GM23338 (cell line): ENCODE data around the gene SLC38A10. TPM values are rescaled to one million over a fixed set of nuclear protein-coding genes. Genes with fewer than 3 reads are reported as not detected.

Experiments
- ATAC-seq: fragments of 200-7000 bp; cut with Tn5 transposase; 3 replicates; pipeline ENCODE4 v1.9.1; 2020
- DNase-seq: peaks from one replicate; pipeline ENCODE4 v3.0.0-alpha.2; 2015; ENCODE audit warnings: low spot score
- H2AFZ ChIP-seq: fragments of 200-600 bp; sonication (generic); 2 replicates; pipeline ENCODE4 v1.8.0; 2016; ENCODE audit warnings: antibody characterized with exemption, mild to moderate bottlenecking, moderate library complexity
- H3F3A ChIP-seq: fragments of 200-600 bp; sonication (generic); replicated peaks from 2 replicates; pipeline ENCODE4 v1.8.0; 2017; ENCODE audit warnings: antibody characterized with exemption, mixed run types, low read depth
- H3K27ac ChIP-seq: fragments of 200-600 bp; sonication (generic); 2 replicates; pipeline ENCODE4 v1.6.1; 2016; ENCODE audit warnings: low read depth
- H3K27me3 ChIP-seq: fragments of 200-600 bp; sonication (generic); 2 replicates; pipeline ENCODE4 v1.8.0; 2016; ENCODE audit warnings: mild to moderate bottlenecking, mixed run types, moderate library complexity; ENCODE audit not compliant: insufficient read depth
- H3K36me3 ChIP-seq: fragments of 200-600 bp; sonication (generic); 2 replicates; pipeline ENCODE4 v1.8.0; 2016; ENCODE audit warnings: mild to moderate bottlenecking; ENCODE audit not compliant: insufficient read depth
- H3K4me1 ChIP-seq: fragments of 200-600 bp; sonication (generic); 2 replicates; pipeline ENCODE4 v1.8.0; 2016; ENCODE audit warnings: mild to moderate bottlenecking, moderate library complexity; ENCODE audit not compliant: insufficient read depth
- H3K4me2 ChIP-seq: fragments of 200-600 bp; sonication (generic); 2 replicates; pipeline ENCODE4 v1.7.1; 2017; ENCODE audit warnings: mixed run types
- H3K4me3 ChIP-seq: fragments of 200-600 bp; sonication (generic); 2 replicates; pipeline ENCODE4 v1.6.1; 2016; ENCODE audit warnings: mixed run types
- H3K79me2 ChIP-seq: fragments of 200-600 bp; sonication (generic); replicated peaks from 2 replicates; pipeline ENCODE4 v1.8.0; 2017; ENCODE audit warnings: mild to moderate bottlenecking; ENCODE audit not compliant: insufficient read depth
- H3K9me2 ChIP-seq: fragments of 200-600 bp; sonication (generic); 2 replicates; pipeline ENCODE4 v1.8.0; 2017; ENCODE audit not compliant: insufficient read depth
- H4K20me1 ChIP-seq: fragments of 200-600 bp; sonication (generic); replicated peaks from 2 replicates; pipeline ENCODE4 v1.8.0; 2017; ENCODE audit warnings: mild to moderate bottlenecking; ENCODE audit not compliant: insufficient read depth
- H3K27ac Mint-ChIP-seq: 2 replicates; pipeline ENCODE4 v1.8.0; 2020; ENCODE audit warnings: inconsistent platforms, mild to moderate bottlenecking, moderate library complexity, mixed read lengths
- H3K27me3 Mint-ChIP-seq: 3 replicates; pipeline ENCODE4 v1.8.0; 2022; ENCODE audit warnings: low read depth, mild to moderate bottlenecking, moderate library complexity, mixed read lengths, inconsistent platforms; ENCODE audit not compliant: insufficient read depth, poor library complexity
- H3K36me3 Mint-ChIP-seq: 3 replicates; pipeline ENCODE4 v1.8.0; 2021; ENCODE audit warnings: low read depth, mild to moderate bottlenecking, inconsistent platforms, moderate library complexity, mixed read lengths
- H3K4me1 Mint-ChIP-seq: 3 replicates; pipeline ENCODE4 v1.8.0; 2020; ENCODE audit warnings: mild to moderate bottlenecking, inconsistent platforms, mixed read lengths
- H3K4me3 Mint-ChIP-seq: 3 replicates; pipeline ENCODE4 v1.8.0; 2021; ENCODE audit warnings: moderate library complexity, mild to moderate bottlenecking, inconsistent platforms, mixed read lengths
- H3K9me3 Mint-ChIP-seq: 3 replicates; pipeline ENCODE4 v1.8.0; 2020; ENCODE audit warnings: moderate library complexity, mild to moderate bottlenecking, inconsistent platforms, mixed read lengths
- CTCF ChIP-seq, 2 experiments: fragments of 200-600 bp in 1 of 2; sonication (generic) in 1 of 2; conservative IDR thresholded peaks; 2 replicates each; pipeline versions ENCODE4 v1.5.1 to v1.6.1; 2016 to 2017; ENCODE audit warnings: antibody characterized with exemption in 2 of 2, low read depth in 2 of 2, mild to moderate bottlenecking in 2 of 2, moderate library complexity in 1 of 2
- NANOG ChIP-seq: IDR thresholded peaks from 2 replicates; pipeline ENCODE4 v1.6.1; 2016; ENCODE audit warnings: antibody characterized with exemption, borderline replicate concordance
- polyA plus RNA-seq: library from polyadenylated mRNA; unstranded; fragments of >200 nt; fragmentation: Nextera tagmentation; extraction: Ambion mirVana; gene quantifications from 2 replicates; pipeline ENCODE4 v1.2.1, GENCODE V29; 2016
- total RNA-seq: library from RNA; depleted of rRNA; stranded (reverse); fragments of >200 nt; shearing (Covaris generic); gene quantifications from 2 replicates; pipeline ENCODE4 v1.2.3, GENCODE V29; 2014
- TF ChIP-seq, protein P1 (sequence below): fragments of 250-450 bp; sonication (Bioruptor Pico); IDR thresholded peaks from 2 replicates; pipeline ENCODE4 v1.5.0; 2020; ENCODE audit warnings: mild to moderate bottlenecking, moderate library complexity
- TF ChIP-seq, protein P2 (sequence below): IDR thresholded peaks from one replicate; pipeline ENCODE4 v1.6.1; 2018; ENCODE audit warnings: antibody characterized with exemption; ENCODE audit not compliant: unreplicated experiment

The SLC38A10 gene
- total and polyA plus RNA-seq, 2 experiments from 2014 or later = 17.1 to 55.8 TPM

DNA sequence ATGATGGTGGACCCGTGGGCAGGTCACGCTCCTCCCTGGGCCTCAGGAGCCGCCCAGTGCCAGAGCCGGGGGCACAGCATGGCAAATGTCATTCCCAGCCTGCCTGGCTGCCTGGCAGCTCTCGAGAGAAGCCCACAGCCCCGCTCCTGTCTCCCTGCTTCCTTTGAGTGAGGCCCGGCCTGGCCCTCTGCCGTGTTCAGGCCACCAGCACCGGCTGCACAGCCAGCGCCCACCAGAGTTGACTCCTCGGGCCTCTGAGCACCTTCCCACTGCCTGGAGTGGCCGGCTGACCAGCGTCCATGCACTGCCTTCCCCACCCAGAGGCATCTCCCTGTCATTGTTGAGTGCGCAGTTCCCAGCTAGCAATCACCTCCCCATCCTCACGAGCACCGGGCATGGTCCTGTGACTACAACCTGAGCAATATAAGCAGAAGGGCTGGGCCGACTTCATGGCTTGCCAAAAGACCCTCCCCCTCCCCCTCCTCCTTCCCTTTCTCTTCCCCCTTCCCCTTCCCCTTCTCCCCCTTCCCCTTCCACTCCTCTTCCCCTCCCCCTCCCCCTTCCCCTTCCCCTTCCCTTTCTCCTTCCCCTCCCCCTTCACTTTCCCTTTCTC lies 11.9 kb upstream of the SLC38A10 start (continued):
- TF ChIP-seq NANOG (no peak), CTCF (conservative IDR thresholded peaks at IDR 0.05; ENCODE audit: low read depth in 2 of 2) (no peak)

DNA sequence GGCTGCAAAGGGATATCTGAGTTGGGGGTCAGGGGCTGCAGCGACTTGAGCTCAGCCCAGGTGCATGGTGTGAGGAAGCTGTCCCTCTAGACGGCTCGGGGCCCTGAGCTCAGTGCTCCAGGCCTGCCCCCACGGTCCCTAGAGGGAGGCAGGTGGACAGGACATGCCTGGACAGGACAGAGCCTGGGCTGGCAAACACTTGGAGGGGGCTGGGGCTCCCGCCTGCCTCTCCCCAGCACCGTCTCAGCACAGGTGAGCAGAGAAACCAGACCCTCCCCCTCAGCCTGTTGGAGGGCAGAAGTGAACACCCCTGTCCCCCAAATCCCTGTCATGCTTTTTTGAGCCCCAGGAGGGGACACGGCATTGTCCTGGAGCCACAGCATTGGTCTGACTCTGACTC lies 11.4 kb upstream of the SLC38A10 start:
- no peak overlapping the region for H3K4me3 Mint-ChIP-seq

More for the DNA sequence above, 11.4 kb upstream of the SLC38A10 start:
- Histone ChIP-seq H3F3A (no peaks in the 10 kb centered on the region), H2AFZ (no peak overlapping the region), H3K9me2 (no peaks in the 10 kb centered on the region), H3K27me3 (no peaks in the 10 kb centered on the region), H3K27ac (no peak overlapping the region), H3K79me2 (no peaks in the 10 kb centered on the region), H3K4me2 (no peak overlapping the region), H4K20me1 (no peaks in the 10 kb centered on the region), H3K4me1 (peaks cover 13% of the 10 kb centered on the region; the same call in 1 of the 2 replicates), H3K4me3 (no peak overlapping the region), H3K36me3 (no peaks in the 10 kb centered on the region)
- TF ChIP-seq, protein P1, sequence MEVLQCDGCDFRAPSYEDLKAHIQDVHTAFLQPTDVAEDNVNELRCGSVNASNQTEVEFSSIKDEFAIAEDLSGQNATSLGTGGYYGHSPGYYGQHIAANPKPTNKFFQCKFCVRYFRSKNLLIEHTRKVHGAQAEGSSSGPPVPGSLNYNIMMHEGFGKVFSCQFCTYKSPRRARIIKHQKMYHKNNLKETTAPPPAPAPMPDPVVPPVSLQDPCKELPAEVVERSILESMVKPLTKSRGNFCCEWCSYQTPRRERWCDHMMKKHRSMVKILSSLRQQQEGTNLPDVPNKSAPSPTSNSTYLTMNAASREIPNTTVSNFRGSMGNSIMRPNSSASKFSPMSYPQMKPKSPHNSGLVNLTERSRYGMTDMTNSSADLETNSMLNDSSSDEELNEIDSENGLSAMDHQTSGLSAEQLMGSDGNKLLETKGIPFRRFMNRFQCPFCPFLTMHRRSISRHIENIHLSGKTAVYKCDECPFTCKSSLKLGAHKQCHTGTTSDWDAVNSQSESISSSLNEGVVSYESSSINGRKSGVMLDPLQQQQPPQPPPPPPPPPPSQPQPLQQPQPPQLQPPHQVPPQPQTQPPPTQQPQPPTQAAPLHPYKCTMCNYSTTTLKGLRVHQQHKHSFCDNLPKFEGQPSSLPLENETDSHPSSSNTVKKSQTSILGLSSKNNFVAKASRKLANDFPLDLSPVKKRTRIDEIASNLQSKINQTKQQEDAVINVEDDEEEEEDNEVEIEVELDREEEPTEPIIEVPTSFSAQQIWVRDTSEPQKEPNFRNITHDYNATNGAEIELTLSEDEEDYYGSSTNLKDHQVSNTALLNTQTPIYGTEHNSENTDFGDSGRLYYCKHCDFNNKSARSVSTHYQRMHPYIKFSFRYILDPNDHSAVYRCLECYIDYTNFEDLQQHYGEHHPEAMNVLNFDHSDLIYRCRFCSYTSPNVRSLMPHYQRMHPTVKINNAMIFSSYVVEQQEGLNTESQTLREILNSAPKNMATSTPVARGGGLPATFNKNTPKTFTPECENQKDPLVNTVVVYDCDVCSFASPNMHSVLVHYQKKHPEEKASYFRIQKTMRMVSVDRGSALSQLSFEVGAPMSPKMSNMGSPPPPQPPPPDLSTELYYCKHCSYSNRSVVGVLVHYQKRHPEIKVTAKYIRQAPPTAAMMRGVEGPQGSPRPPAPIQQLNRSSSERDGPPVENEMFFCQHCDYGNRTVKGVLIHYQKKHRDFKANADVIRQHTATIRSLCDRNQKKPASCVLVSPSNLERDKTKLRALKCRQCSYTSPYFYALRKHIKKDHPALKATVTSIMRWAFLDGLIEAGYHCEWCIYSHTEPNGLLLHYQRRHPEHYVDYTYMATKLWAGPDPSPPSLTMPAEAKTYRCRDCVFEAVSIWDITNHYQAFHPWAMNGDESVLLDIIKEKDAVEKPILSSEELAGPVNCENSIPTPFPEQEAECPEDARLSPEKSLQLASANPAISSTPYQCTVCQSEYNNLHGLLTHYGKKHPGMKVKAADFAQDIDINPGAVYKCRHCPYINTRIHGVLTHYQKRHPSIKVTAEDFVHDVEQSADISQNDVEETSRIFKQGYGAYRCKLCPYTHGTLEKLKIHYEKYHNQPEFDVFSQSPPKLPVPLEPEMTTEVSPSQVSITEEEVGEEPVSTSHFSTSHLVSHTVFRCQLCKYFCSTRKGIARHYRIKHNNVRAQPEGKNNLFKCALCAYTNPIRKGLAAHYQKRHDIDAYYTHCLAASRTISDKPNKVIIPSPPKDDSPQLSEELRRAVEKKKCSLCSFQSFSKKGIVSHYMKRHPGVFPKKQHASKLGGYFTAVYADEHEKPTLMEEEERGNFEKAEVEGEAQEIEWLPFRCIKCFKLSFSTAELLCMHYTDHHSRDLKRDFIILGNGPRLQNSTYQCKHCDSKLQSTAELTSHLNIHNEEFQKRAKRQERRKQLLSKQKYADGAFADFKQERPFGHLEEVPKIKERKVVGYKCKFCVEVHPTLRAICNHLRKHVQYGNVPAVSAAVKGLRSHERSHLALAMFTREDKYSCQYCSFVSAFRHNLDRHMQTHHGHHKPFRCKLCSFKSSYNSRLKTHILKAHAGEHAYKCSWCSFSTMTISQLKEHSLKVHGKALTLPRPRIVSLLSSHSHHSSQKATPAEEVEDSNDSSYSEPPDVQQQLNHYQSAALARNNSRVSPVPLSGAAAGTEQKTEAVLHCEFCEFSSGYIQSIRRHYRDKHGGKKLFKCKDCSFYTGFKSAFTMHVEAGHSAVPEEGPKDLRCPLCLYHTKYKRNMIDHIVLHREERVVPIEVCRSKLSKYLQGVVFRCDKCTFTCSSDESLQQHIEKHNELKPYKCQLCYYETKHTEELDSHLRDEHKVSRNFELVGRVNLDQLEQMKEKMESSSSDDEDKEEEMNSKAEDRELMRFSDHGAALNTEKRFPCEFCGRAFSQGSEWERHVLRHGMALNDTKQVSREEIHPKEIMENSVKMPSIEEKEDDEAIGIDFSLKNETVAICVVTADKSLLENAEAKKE (CRISPR knock-in tag) = no peak
- TF ChIP-seq, protein P2, sequence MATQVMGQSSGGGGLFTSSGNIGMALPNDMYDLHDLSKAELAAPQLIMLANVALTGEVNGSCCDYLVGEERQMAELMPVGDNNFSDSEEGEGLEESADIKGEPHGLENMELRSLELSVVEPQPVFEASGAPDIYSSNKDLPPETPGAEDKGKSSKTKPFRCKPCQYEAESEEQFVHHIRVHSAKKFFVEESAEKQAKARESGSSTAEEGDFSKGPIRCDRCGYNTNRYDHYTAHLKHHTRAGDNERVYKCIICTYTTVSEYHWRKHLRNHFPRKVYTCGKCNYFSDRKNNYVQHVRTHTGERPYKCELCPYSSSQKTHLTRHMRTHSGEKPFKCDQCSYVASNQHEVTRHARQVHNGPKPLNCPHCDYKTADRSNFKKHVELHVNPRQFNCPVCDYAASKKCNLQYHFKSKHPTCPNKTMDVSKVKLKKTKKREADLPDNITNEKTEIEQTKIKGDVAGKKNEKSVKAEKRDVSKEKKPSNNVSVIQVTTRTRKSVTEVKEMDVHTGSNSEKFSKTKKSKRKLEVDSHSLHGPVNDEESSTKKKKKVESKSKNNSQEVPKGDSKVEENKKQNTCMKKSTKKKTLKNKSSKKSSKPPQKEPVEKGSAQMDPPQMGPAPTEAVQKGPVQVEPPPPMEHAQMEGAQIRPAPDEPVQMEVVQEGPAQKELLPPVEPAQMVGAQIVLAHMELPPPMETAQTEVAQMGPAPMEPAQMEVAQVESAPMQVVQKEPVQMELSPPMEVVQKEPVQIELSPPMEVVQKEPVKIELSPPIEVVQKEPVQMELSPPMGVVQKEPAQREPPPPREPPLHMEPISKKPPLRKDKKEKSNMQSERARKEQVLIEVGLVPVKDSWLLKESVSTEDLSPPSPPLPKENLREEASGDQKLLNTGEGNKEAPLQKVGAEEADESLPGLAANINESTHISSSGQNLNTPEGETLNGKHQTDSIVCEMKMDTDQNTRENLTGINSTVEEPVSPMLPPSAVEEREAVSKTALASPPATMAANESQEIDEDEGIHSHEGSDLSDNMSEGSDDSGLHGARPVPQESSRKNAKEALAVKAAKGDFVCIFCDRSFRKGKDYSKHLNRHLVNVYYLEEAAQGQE = no peak
- no peak overlapping the region for H3K27ac Mint-ChIP-seq
- peaks cover 10% of the 10 kb centered on the region for H3K4me1 Mint-ChIP-seq
- no peaks in the 10 kb centered on the region for H3K36me3 Mint-ChIP-seq
- DNase-seq (no peak), ATAC-seq (no peak)
- H3K9me3 Mint-ChIP-seq = peaks cover 6% of the 10 kb centered on the region; the same call in 1 of the 3 replicates
- peaks cover 6% of the 10 kb centered on the region for H3K27me3 Mint-ChIP-seq
